Endothelial cell of umbilical vein (primary cell): Measurements from ENCODE around the gene MUC4. TPM values are rescaled to one million over a fixed set of nuclear protein-coding genes. Genes with fewer than 3 reads are reported as not detected.

Experiments used
- BruUV-seq: library from RNA; stranded (reverse); fragments of 400-500 nt; replicated peaks from 2 replicates; lab custom pipeline; 2021; lab: Mats Ljungman, UMichigan
- CTCF ChIA-PET: fragments of 300-600, 350-600 bp; sonication (Branson Sonifier 250); formaldehyde crosslinking; loops from one replicate; lab custom pipeline; 2021; ENCODE audit warnings: antibody characterized with exemption, inconsistent platforms; lab: Charles Lee
- POLR2A ChIA-PET: fragments of 300-600, 350-600 bp; sonication (Branson Sonifier 250); formaldehyde crosslinking; loops from one replicate; lab custom pipeline; 2021; ENCODE audit warnings: antibody characterized with exemption, inconsistent platforms; lab: Charles Lee
- DNase-seq: peaks from one replicate; pipeline ENCODE4 v3.0.0-alpha.2; 2011; ENCODE audit warnings: low read depth, low spot score
- FAIRE-seq: peaks from 2 replicates; lab custom pipeline; 2011; peaks lifted over from hg19 to GRCh38; lab: Jason Lieb, UNC
- H2AFZ ChIP-seq: 2 replicates; pipeline ENCODE4 v1.6.0; 2012; ENCODE audit warnings: low read depth, low read length, control low read depth, inconsistent platforms
- H3K27ac ChIP-seq: 2 replicates; pipeline ENCODE4 v1.5.1; 2011; ENCODE audit warnings: low read depth, mild to moderate bottlenecking, control low read depth, low read length, moderate library complexity; ENCODE audit not compliant: insufficient read depth
- H3K27me3 ChIP-seq, 2 experiments: 2 replicates each; pipeline versions ENCODE4 v1.6.0 to v1.6.1; 2011; ENCODE audit warnings: low read length in 2 of 2, mixed read lengths in 1 of 2; ENCODE audit not compliant: control insufficient read depth in 2 of 2, insufficient read depth in 2 of 2
- H3K36me3 ChIP-seq, 2 experiments: 2 replicates in 1 of 2; 3 replicates in 1 of 2; pipeline ENCODE4 v1.5.1; 2011; ENCODE audit warnings: low read length in 2 of 2, mild to moderate bottlenecking in 1 of 2, moderate library complexity in 1 of 2; ENCODE audit not compliant: control insufficient read depth in 2 of 2, insufficient read depth in 2 of 2; ENCODE audit errors: extremely low read depth in 1 of 2
- H3K4me1 ChIP-seq: 3 replicates; pipeline ENCODE4 v1.5.1; 2011; ENCODE audit warnings: mild to moderate bottlenecking, low read length; ENCODE audit not compliant: control insufficient read depth, insufficient read depth; ENCODE audit errors: extremely low read depth
- H3K4me2 ChIP-seq: 2 replicates; pipeline ENCODE4 v1.6.1; 2011; ENCODE audit warnings: low read length, control low read depth, mixed read lengths; ENCODE audit not compliant: insufficient read depth
- H3K4me3 ChIP-seq, 3 experiments: fragments of 200-600 bp in 1 of 3; sonication (generic), shearing (Covaris generic) in 1 of 3; replicated peaks in 1 of 3; 2 replicates each; pipeline ENCODE4 v1.5.1; 2011 to 2016; ENCODE audit warnings: control low read depth in 3 of 3, low read length in 3 of 3, mild to moderate bottlenecking in 2 of 3, inconsistent platforms in 1 of 3, low read depth in 1 of 3, moderate library complexity in 1 of 3; ENCODE audit not compliant: insufficient read depth in 1 of 3
- H3K79me2 ChIP-seq: 2 replicates; pipeline ENCODE4 v1.6.0; 2012; ENCODE audit warnings: low read length, inconsistent platforms; ENCODE audit not compliant: control insufficient read depth, insufficient read depth
- H3K9ac ChIP-seq: replicated peaks from 2 replicates; pipeline ENCODE3; 2011; ENCODE audit warnings: low read length, control low read depth; ENCODE audit not compliant: insufficient read depth; ENCODE audit errors: extremely low read depth
- H3K9me1 ChIP-seq: replicated peaks from 3 replicates; pipeline ENCODE4 v1.6.0; 2011; ENCODE audit warnings: mild to moderate bottlenecking, low read length; ENCODE audit not compliant: control insufficient read depth, insufficient read depth; ENCODE audit errors: extremely low read depth
- H3K9me3 ChIP-seq: replicated peaks from 2 replicates; pipeline ENCODE4 v1.5.1; 2012; ENCODE audit warnings: low read length, inconsistent platforms; ENCODE audit not compliant: control insufficient read depth, insufficient read depth
- H4K20me1 ChIP-seq: replicated peaks from 2 replicates; pipeline ENCODE3; 2011; ENCODE audit warnings: mild to moderate bottlenecking, low read length; ENCODE audit not compliant: control insufficient read depth, insufficient read depth; ENCODE audit errors: extremely low read depth
- EZH2 ChIP-seq: IDR thresholded peaks from 2 replicates; pipeline ENCODE4 v1.6.1; 2012; ENCODE audit warnings: borderline replicate concordance, low read depth, mild to moderate bottlenecking, moderate library complexity, low read length, inconsistent platforms; ENCODE audit not compliant: severe bottlenecking
- FOS ChIP-seq: IDR thresholded peaks from 2 replicates; pipeline ENCODE4 v1.6.1; 2011; ENCODE audit warnings: mild to moderate bottlenecking, low read length, moderate library complexity, borderline replicate concordance; ENCODE audit not compliant: insufficient read depth
- GATA2 ChIP-seq: IDR thresholded peaks from 2 replicates; pipeline ENCODE4 v1.7.0; 2011; ENCODE audit warnings: low read depth, mild to moderate bottlenecking, moderate library complexity, mixed read lengths, low read length; ENCODE audit not compliant: insufficient read length, insufficient read depth
- JUN ChIP-seq: IDR thresholded peaks from 2 replicates; pipeline ENCODE4 v1.6.1; 2011; ENCODE audit warnings: borderline replicate concordance, low read depth; ENCODE audit not compliant: insufficient read length, insufficient read depth
- MYC ChIP-seq: IDR thresholded peaks from one replicate; pipeline ENCODE4 v1.6.1; 2011; ENCODE audit warnings: mild to moderate bottlenecking, low read depth, low read length
- POLR2A ChIP-seq: IDR thresholded peaks from 2 replicates; pipeline ENCODE4 v1.6.1; 2012; ENCODE audit warnings: low read depth, mild to moderate bottlenecking, control low read depth, low read length
- POLR2AphosphoS5 ChIP-seq: IDR thresholded peaks from 2 replicates; pipeline ENCODE4 v1.6.1; 2012; ENCODE audit warnings: low read depth, mild to moderate bottlenecking, control low read depth, low read length, moderate library complexity; ENCODE audit not compliant: insufficient read depth
- dilution Hi-C: fragments of 300-500 bp; cut with MboI; formaldehyde crosslinking; loops from one replicate; pipeline ENCODE4 v1.15.0; 2019; ENCODE audit warnings: low sequenced_read_pairs; ENCODE audit not compliant: extremely low pct_ligation_motif_present
- intact Hi-C: fragments of 100-400 bp; cut with micrococcal nuclease; formaldehyde crosslinking; loops from one replicate; pipeline ENCODE4 v1.10.0; 2022
- polyA plus RNA-seq, 4 experiments: library from polyadenylated mRNA; depleted of rRNA in 3 of 4; stranded (reverse) in 3 of 4; unstranded in 1 of 4; fragments of >200 nt; gene quantifications; 2 replicates each; pipeline versions ENCODE4 v1.2.1 to v1.2.3, GENCODE V29; 2011 to 2012; ENCODE audit warnings: missing spikeins in 1 of 4
- total RNA-seq: library from RNA; stranded (reverse); gene quantifications from 2 replicates; pipeline ENCODE4 v1.2.3, GENCODE V29; 2021
- TF ChIP-seq, protein P1 (sequence below), 2 donors: IDR thresholded peaks; 1 replicate in 1 of 2; 2 replicates in 1 of 2; pipeline ENCODE4 v1.5.1; 2011; ENCODE audit warnings: low read length in 2 of 2, mild to moderate bottlenecking in 2 of 2, moderate library complexity in 2 of 2, control low read depth in 1 of 2, inconsistent platforms in 1 of 2, low read depth in 1 of 2; ENCODE audit not compliant: insufficient read depth in 1 of 2; ENCODE audit errors: extremely low read depth in 1 of 2
- TF ChIP-seq, protein P2 (sequence below): IDR thresholded peaks from 2 replicates; pipeline ENCODE4 v1.6.1; 2011; ENCODE audit not compliant: insufficient read depth, insufficient read length

Gene MUC4
- total and polyA plus RNA-seq, 2 donors (not counting 3 experiments of a cell fraction or from before 2014, with no cell fraction given) = 0.04 TPM; not detected in 1

DNA sequence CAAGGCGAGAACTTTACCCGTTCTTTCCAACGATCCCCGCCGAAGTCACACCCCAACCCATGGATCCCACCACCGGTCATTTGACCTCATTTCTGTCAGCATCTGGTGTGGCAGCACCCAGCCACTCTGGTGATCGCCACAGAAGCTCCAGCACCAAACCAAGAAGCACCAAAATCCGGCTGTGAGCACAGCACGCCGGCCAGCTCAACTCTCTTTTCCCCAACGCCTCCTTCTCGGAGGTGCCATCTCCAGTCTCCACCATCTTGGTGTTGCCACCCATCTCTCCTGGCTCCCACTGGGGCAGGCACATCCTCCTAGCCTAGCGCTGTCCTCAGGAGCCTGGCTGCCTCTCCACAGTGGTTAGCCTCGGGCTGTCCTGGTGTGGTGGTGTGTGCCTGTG lies 6.5 kb downstream of the MUC4 start:
- dilution Hi-C loops (no loop called here), intact Hi-C loops (no loop called here)
- H3K4me3 ChIP-seq = no peak overlapping the region
- H3K79me2 ChIP-seq = no peaks in the 10 kb centered on the region
- H3K4me2 ChIP-seq = no peak overlapping the region
- no peak overlapping the region for H2AFZ ChIP-seq
- no peak for DNase-seq
- H3K9me1 ChIP-seq = no peaks in the 10 kb centered on the region
- ChIA-PET CTCF (interaction anchor here (1.2 to 1.5 kb wide), 2 partner anchors 45 to 54 kb away, joined by 3 to 4 read pairs; no protein-coding TSS in a partner anchor), POLR2A (interaction anchor here (0.6 kb wide), 1 partner anchor 14 kb away, joined by 3 read pairs; no protein-coding TSS in a partner anchor)
- no peak overlapping the region for H3K27ac ChIP-seq
- no peaks in the 10 kb centered on the region for H3K36me3 ChIP-seq
- no peaks in the 10 kb centered on the region for H4K20me1 ChIP-seq
- no peak overlapping the region for H3K9ac ChIP-seq
- TF ChIP-seq FOS (no peak), POLR2A (no peak), JUN (no peak), EZH2 (no peak), GATA2 (no peak), POLR2AphosphoS5 (no peak), MYC (no peak)
- TF ChIP-seq, protein P1, sequence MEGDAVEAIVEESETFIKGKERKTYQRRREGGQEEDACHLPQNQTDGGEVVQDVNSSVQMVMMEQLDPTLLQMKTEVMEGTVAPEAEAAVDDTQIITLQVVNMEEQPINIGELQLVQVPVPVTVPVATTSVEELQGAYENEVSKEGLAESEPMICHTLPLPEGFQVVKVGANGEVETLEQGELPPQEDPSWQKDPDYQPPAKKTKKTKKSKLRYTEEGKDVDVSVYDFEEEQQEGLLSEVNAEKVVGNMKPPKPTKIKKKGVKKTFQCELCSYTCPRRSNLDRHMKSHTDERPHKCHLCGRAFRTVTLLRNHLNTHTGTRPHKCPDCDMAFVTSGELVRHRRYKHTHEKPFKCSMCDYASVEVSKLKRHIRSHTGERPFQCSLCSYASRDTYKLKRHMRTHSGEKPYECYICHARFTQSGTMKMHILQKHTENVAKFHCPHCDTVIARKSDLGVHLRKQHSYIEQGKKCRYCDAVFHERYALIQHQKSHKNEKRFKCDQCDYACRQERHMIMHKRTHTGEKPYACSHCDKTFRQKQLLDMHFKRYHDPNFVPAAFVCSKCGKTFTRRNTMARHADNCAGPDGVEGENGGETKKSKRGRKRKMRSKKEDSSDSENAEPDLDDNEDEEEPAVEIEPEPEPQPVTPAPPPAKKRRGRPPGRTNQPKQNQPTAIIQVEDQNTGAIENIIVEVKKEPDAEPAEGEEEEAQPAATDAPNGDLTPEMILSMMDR (IDR thresholded peaks at IDR 0.05; ENCODE audit: extremely low read depth in 1 of 2, insufficient read depth in 1 of 2, low read depth in 1 of 2, low read length in 2 of 2) = no peak
- TF ChIP-seq, protein P2, sequence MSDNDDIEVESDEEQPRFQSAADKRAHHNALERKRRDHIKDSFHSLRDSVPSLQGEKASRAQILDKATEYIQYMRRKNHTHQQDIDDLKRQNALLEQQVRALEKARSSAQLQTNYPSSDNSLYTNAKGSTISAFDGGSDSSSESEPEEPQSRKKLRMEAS = no peak
- H3K27me3 ChIP-seq = peaks cover 16 to 30% of the 10 kb centered on the region in 2 experiments
- no TSS peak for BruUV-seq
- peaks cover 7% of the 10 kb centered on the region for H3K4me1 ChIP-seq
- FAIRE-seq = no peak
- H3K9me3 ChIP-seq = no peaks in the 10 kb centered on the region
